AG10803 (cell line): Measurements from ENCODE around the gene LDLRAD4.
A peak's percentile ranks its signal among the peaks of the same experiment; 100 is the strongest.
"Not testable (repeated sequence)": the region's sequence is repeated elsewhere in the genome, so short reads cannot be mapped to it uniquely, and the experiment has no call there.

Experiments used
- DNase-seq: peaks from one replicate; pipeline ENCODE4 v3.0.0; 2010; ENCODE audit warnings: low read depth
- H3K4me3 ChIP-seq: 2 replicates; pipeline ENCODE4 v1.5.1; 2011; ENCODE audit warnings: mild to moderate bottlenecking, low read length, control low read depth
- CTCF ChIP-seq: conservative IDR thresholded peaks from 2 replicates; pipeline ENCODE4 v1.5.1; 2011; ENCODE audit warnings: mild to moderate bottlenecking, low read length, control low read depth, inconsistent platforms

The LDLRAD4 gene

DNA sequence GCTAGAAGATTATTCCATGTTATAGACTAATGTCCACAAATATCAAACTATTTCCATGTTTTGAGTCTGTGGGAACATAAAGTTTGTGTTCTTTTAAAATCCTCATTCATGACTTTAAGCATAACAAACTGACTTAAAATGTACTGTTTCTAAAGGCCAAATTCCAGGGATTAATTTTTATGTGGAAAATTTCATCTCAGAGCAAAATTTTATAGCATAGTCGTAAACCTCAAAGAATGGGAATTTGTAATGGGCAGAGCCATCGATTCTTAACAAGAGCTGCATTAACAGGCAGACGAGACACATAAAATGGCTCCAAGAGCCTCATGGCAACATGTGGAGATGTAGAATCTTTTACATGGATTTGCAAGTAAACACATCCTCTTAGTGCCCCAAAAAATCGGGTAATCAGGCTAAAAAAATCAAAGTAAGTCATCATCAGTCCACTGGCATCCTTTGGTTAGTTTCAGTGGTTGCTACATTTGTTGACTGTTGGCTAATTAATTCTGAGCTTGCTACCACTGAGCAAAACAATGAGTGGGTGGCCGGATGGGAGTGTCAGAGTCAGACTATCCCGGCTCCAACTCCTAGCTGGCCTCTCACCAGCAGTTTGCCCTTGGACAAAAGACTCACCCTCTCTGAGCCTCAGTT, 388.2 kb downstream of the LDLRAD4 start:
- no peak for TF ChIP-seq CTCF
- no peak overlapping the region for H3K4me3 ChIP-seq
- no peak for DNase-seq

GRCh38 chr18:13608024-13608562, 389.5 kb downstream of the LDLRAD4 start:
- DNase-seq, H3K4me3 ChIP-seq: not testable (repeated sequence)

GRCh38 chr18:13608791-13609532, 390.4 kb downstream of the LDLRAD4 start:
- no peak overlapping the region for H3K4me3 ChIP-seq
- no peak for TF ChIP-seq CTCF
- DNase-seq: no peak

- no peak for DNase-seq
- peak overlapping the region; percentile 42 for H3K4me3 ChIP-seq
- no peak for TF ChIP-seq CTCF
Observed at GRCh38 chr18:13610555-13611141, 392.1 kb downstream of the LDLRAD4 start.

DNA sequence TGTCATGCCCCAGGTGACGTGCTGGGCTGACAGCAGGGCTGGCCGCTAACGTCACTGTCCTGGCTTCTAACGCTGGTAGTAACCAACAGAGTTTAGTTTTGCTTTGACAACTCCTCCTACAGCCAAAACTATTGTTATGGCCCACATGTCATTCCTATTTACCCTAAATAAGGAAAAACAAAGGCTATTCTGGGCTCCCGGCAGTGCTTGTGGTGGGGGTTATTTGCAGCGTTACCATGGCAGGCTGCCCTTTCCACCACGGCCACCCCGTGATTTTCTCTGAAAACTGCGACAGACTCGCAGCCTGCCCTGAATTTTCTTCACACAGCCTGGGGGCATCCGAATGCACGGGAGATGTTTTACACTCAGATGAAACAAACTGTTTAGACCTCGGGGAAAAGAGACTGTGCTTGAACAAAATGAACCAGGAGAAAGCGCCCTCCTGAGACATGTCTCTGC, 392.6 kb downstream of the LDLRAD4 start:
- TF ChIP-seq CTCF: no peak
- peak; percentile 64 for DNase-seq
- H3K4me3 ChIP-seq: peak overlapping the region; percentile 42

GRCh38 chr18:13611601-13612195, 393.1 kb downstream of the LDLRAD4 start:
- DNase-seq: peak; percentile 63
- TF ChIP-seq CTCF: no peak
- peak overlapping the region; percentile 42 for H3K4me3 ChIP-seq
